Activated CD4-positive, alpha-beta T cell treated with anti-CD3 and anti-CD28 coated beads for 1 hour (primary cell): ENCODE results near the gene ME1.

Experiments used
- DNase-seq: peaks from one replicate; pipeline ENCODE4 v3.0.0-alpha.2; 2020

Gene ME1

DNA sequence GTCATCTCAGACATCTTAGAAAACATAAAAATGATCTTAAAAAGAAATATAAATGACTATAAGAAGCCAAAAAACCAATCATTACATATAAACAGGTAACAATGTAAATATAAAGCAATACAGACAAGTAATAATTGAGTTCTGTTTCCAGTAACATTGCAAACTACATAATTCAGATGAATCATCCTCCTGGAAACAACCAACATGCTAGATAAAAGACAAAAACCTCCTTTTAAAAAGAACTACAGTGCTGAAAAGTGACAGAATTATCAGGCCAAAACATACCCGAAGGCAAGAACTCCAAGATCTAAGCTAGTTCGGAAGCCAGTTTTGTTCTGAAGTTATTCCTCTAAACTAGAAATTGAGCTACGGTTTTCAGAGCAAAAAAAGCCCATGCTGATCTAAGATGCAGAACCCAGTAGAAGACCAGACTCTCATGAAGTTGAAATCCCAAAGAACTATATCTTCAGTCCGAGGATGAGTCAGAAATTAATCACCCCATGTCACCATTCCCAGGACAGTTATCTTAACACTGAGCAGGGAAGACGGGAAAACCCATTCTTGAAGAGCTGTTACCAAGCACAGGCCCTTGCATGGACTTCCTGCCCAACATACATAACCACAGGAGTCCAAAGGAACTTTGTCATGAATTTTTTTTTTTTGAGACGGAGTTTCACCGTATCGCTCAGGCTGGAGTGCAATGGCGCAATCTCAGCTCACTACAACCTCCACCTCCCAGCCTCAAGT lies 247.6 kb downstream of the ME1 start:
- no peak for DNase-seq

DNA sequence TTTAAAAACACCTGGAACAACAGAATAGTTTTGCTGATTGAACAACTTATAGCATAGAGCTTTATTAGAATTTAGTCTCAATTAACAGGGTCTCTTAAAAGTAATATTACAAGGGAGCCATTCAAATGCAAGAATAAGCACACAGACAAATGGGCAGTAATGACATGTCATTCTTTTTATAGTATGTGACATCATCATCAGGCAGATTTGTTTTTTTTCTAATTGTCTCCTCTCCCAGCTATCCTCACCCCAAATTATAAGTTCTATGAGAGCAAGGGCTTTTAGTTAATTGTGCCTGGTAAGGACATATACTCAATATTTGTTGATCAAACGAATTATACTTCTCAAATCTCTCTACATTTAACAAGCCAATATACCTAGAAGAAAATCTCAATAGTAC lies 248.7 kb downstream of the ME1 start:
- no peak for DNase-seq

DNA sequence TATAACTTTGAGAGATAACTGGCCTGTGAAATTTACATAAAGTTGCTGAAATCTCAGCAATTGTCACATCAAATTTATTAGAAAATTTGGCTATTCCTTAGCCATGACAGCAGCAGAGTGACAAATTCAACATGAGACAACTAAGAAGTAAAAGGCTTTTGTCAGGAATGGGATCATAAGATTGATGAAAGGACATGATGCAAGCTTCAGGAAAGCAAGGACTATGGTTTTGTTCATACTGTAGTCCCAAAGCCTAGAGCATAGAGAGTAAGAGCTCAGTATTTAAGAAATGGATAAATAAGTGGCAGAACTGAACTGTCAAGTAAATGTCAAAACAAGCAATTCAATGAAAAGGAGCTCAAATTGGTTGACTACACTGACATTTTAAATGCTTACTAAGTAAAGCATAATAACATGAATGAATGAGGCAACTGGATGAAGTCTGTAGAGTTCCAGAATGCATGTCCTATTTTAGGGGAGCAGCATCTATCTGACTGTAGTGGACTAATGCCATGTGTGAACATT lies 250.4 kb downstream of the ME1 start:
- DNase-seq = no peak

DNA sequence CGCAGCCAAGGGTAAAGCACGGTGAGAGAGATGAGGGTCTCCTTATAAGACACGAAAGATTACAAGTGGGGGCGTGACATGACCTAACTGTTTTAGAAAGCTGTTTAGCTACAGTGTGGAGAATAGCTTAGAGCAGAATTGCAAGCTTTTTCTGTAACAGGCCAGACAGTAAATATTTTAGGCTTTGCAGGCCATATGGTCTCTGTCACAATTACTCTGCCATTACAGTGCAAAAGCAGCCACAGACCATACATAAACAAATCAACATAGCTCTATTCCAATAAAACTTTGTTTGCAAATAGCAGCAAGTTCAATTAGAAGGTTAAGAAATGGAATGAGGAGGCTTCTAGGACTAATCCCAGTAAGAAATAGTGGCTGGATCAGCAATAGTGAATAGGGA lies 254.6 kb downstream of the ME1 start:
- DNase-seq = no peak

DNA sequence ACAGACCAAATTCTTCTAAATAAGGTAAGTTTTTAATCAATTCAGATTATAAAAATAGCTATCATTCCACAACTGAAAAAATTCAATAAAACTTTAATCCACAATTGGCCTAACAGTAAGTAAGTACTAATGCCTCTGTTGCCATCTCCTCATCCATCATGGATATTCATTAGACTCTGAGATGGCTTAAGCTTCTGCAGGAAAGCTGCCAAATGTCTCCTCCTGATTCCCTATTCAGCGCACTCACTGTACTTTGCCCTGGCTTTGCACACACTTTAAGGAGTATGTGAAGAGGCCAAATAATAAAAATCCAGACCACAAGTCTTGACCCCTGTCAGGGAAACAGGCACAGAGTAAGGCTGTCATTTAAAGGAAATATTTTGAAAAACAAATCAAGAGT lies 261.3 kb downstream of the ME1 start:
- DNase-seq = no peak

DNA sequence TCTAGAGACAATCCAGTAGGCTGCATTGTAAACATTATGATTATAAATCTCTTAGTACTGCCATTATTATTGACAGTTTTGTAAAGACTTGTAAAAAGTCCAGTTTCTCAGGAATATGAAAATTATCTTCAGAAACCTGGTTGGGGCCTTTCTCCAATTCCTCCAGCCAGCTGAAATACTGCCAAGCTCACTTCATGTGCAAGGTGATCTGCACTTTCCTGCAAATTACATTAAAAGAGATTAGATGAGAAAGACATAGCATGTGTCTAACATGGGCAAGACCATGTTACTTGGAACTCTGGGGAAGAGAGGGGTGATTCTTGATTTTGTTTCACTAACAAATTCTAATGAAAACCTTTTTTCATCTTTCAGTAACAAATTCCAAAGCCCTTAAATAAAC lies 261.7 kb downstream of the ME1 start:
- no peak for DNase-seq

DNA sequence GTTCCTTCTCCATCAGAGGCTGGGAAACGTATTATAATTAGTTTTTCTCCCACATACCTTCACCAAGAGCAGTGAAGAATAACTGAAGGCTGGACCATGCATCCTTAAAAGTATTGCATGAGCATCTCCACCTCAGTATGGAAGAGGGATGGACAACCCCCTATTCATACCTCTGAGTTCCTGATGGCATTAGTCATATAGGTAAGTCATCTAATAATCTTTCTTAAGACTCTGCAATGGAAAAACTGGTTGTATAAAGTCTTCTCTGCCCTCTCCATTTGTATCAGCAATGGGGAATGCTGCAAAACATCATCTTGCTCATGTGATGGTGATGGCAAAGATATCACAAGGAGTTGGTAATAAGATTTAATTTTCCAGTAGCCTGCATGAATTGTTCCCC lies 262.3 kb downstream of the ME1 start:
- DNase-seq = no peak

DNA sequence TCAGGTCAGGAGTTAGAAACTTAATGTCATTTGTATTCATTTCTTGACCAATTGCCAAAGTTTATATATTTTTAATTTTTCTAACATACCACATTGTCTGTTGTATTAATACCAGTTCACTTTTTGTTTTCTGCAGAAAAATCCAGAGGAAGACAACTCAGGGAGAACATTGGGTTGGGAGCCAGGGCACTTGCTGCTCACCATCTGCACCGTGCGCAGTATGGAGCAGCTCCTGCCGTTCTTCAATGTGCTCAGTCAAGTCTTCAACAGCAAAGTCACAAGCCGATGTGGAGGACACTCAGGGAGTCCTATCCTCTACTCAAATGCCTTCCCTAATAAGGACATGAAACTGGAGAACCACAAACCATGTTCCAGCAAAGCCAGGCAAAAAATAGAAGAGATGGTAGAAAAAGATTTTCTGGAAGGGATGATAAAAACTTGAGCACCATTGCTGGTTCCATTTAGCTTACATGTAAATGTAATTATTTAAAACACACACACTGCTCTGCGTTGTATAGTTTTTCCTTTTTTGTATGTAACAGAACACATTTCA lies 263.0 kb downstream of the ME1 start:
- no peak for DNase-seq
